ENCODE measurements around the gene STK33.

The STK33 gene

GRCh38 chr11:8374716-8375115, 219.3 kb downstream of the STK33 start:
- H3K36me3 ChIP-seq (ENCODE audit: control insufficient read depth, insufficient read depth, low read length), result no peaks in the 10 kb centered on the region

GRCh38 chr11:8373519-8374432, 220.3 kb downstream of the STK33 start:
- H3K9ac ChIP-seq (ENCODE audit: low read depth, low read length), result no peak overlapping the region
- H3K27me3 ChIP-seq (ENCODE audit: control insufficient read depth, insufficient read depth, low read length), result no peaks in the 10 kb centered on the region
- no peak overlapping the region for H3K4me3 ChIP-seq (ENCODE audit: low read depth, low read length)
- no peak overlapping the region for H3K27ac ChIP-seq (ENCODE audit: low read depth, low read length)
- H3K4me1 ChIP-seq (ENCODE audit: control insufficient read depth, insufficient read depth, low read length), result peaks cover 9% of the 10 kb centered on the region; the same call in 1 of the 2 replicates
- H3K9me3 ChIP-seq (ENCODE audit: control insufficient read depth, insufficient read depth, low read length), result no peaks in the 10 kb centered on the region
- H3K36me3 ChIP-seq (ENCODE audit: control insufficient read depth, insufficient read depth, low read length), result no peaks in the 10 kb centered on the region

More at GRCh38 chr11:8374716-8375115, 219.3 kb downstream of the STK33 start:
- Histone ChIP-seq H3K4me3 (ENCODE audit: low read depth, low read length) (no peak overlapping the region), H3K9me3 (ENCODE audit: control insufficient read depth, insufficient read depth, low read length) (no peaks in the 10 kb centered on the region), H3K27ac (ENCODE audit: low read depth, low read length) (no peak overlapping the region), H3K4me1 (ENCODE audit: control insufficient read depth, insufficient read depth, low read length) (peaks cover 9% of the 10 kb centered on the region; the same call in 1 of the 2 replicates), H3K9ac (ENCODE audit: low read depth, low read length) (no peak overlapping the region), H3K27me3 (ENCODE audit: control insufficient read depth, insufficient read depth, low read length) (no peaks in the 10 kb centered on the region)

GRCh38 chr11:8372641-8373381, 221.2 kb downstream of the STK33 start:
- no peak overlapping the region for H3K27ac ChIP-seq (ENCODE audit: low read depth, low read length)

GRCh38 chr11:8371516-8371884, 222.5 kb downstream of the STK33 start:
- H3K4me1 ChIP-seq (ENCODE audit: control insufficient read depth, insufficient read depth, low read length), result peaks cover 9% of the 10 kb centered on the region; the same call in 1 of the 2 replicates

More at GRCh38 chr11:8372641-8373381, 221.2 kb downstream of the STK33 start:
- Histone ChIP-seq H3K9me3 (ENCODE audit: control insufficient read depth, insufficient read depth, low read length) (no peaks in the 10 kb centered on the region), H3K4me3 (ENCODE audit: low read depth, low read length) (no peak overlapping the region), H3K27me3 (ENCODE audit: control insufficient read depth, insufficient read depth, low read length) (no peaks in the 10 kb centered on the region), H3K4me1 (ENCODE audit: control insufficient read depth, insufficient read depth, low read length) (peaks cover 9% of the 10 kb centered on the region; the same call in 1 of the 2 replicates), H3K36me3 (ENCODE audit: control insufficient read depth, insufficient read depth, low read length) (no peaks in the 10 kb centered on the region), H3K9ac (ENCODE audit: low read depth, low read length) (no peak overlapping the region)

GRCh38 chr11:8370812-8371515, 223.1 kb downstream of the STK33 start:
- no peak overlapping the region for H3K9ac ChIP-seq (ENCODE audit: low read depth, low read length)
- H3K27ac ChIP-seq (ENCODE audit: low read depth, low read length), result no peak overlapping the region
- H3K36me3 ChIP-seq (ENCODE audit: control insufficient read depth, insufficient read depth, low read length), result no peaks in the 10 kb centered on the region
- H3K27me3 ChIP-seq (ENCODE audit: control insufficient read depth, insufficient read depth, low read length), result no peaks in the 10 kb centered on the region
- H3K4me1 ChIP-seq (ENCODE audit: control insufficient read depth, insufficient read depth, low read length), result peaks cover 9% of the 10 kb centered on the region; the same call in 1 of the 2 replicates
- no peaks in the 10 kb centered on the region for H3K9me3 ChIP-seq (ENCODE audit: control insufficient read depth, insufficient read depth, low read length)
- H3K4me3 ChIP-seq (ENCODE audit: low read depth, low read length), result no peak overlapping the region

More at GRCh38 chr11:8371516-8371884, 222.5 kb downstream of the STK33 start:
- Histone ChIP-seq H3K9me3 (ENCODE audit: control insufficient read depth, insufficient read depth, low read length) (no peaks in the 10 kb centered on the region), H3K27me3 (ENCODE audit: control insufficient read depth, insufficient read depth, low read length) (no peaks in the 10 kb centered on the region), H3K27ac (ENCODE audit: low read depth, low read length) (no peak overlapping the region), H3K36me3 (ENCODE audit: control insufficient read depth, insufficient read depth, low read length) (no peaks in the 10 kb centered on the region), H3K9ac (ENCODE audit: low read depth, low read length) (no peak overlapping the region), H3K4me3 (ENCODE audit: low read depth, low read length) (no peak overlapping the region)

DNA sequence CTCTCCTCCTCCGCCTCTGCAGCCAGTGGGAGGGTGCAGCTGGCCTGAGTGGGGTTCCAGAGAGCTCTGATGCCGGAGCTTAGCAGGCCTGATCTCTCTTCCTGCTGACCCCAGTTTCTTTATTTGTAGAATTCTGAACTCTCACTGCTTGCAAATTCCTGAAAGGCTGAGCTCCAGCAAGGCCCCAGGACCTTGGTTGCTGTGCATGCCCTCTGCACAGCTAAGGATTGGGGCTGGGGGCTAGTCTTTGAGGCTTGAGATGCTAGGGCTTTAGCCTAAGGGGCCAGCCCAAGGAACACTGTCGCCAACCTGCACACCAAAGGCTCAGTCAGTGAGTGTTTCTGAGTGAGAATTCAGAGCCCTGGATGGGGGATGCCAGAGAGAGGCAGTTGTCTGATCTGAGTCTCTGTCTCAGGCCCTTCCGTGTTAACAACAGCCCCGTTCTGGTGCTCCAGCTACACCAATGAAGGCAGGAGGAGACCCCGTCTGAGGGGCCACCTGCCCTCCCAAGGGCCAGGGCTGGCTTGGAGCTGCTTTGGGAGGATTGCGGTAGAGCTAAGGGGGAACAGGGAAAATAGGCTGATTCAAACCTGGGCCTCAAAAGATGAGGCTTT, 224.3 kb downstream of the STK33 start:
- Histone ChIP-seq H3K36me3 (ENCODE audit: control insufficient read depth, insufficient read depth, low read length) (no peaks in the 10 kb centered on the region), H3K4me3 (ENCODE audit: low read depth, low read length) (no peak overlapping the region), H3K9ac (ENCODE audit: low read depth, low read length) (no peak overlapping the region), H3K27me3 (ENCODE audit: control insufficient read depth, insufficient read depth, low read length) (no peaks in the 10 kb centered on the region), H3K9me3 (ENCODE audit: control insufficient read depth, insufficient read depth, low read length) (no peaks in the 10 kb centered on the region), H3K4me1 (ENCODE audit: control insufficient read depth, insufficient read depth, low read length) (no peaks in the 10 kb centered on the region), H3K27ac (ENCODE audit: low read depth, low read length) (no peak overlapping the region)

- H3K27ac ChIP-seq (ENCODE audit: low read depth, low read length), result no peak overlapping the region
- no peaks in the 10 kb centered on the region for H3K27me3 ChIP-seq (ENCODE audit: control insufficient read depth, insufficient read depth, low read length)
- no peaks in the 10 kb centered on the region for H3K4me1 ChIP-seq (ENCODE audit: control insufficient read depth, insufficient read depth, low read length)
- H3K36me3 ChIP-seq (ENCODE audit: control insufficient read depth, insufficient read depth, low read length), result no peaks in the 10 kb centered on the region
- H3K9me3 ChIP-seq (ENCODE audit: control insufficient read depth, insufficient read depth, low read length), result no peaks in the 10 kb centered on the region
- H3K9ac ChIP-seq (ENCODE audit: low read depth, low read length), result no peak overlapping the region
- no peak overlapping the region for H3K4me3 ChIP-seq (ENCODE audit: low read depth, low read length)
These were observed 225.3 kb downstream of the STK33 start for GRCh38 chr11:8368772-8369171.

GRCh38 chr11:8368194-8368593, 225.8 kb downstream of the STK33 start:
- no peaks in the 10 kb centered on the region for H3K9me3 ChIP-seq (ENCODE audit: control insufficient read depth, insufficient read depth, low read length)
- no peak overlapping the region for H3K9ac ChIP-seq (ENCODE audit: low read depth, low read length)
- no peak overlapping the region for H3K27ac ChIP-seq (ENCODE audit: low read depth, low read length)
- no peaks in the 10 kb centered on the region for H3K27me3 ChIP-seq (ENCODE audit: control insufficient read depth, insufficient read depth, low read length)
- no peaks in the 10 kb centered on the region for H3K4me1 ChIP-seq (ENCODE audit: control insufficient read depth, insufficient read depth, low read length)
- H3K36me3 ChIP-seq (ENCODE audit: control insufficient read depth, insufficient read depth, low read length), result no peaks in the 10 kb centered on the region
- no peak overlapping the region for H3K4me3 ChIP-seq (ENCODE audit: low read depth, low read length)

DNA sequence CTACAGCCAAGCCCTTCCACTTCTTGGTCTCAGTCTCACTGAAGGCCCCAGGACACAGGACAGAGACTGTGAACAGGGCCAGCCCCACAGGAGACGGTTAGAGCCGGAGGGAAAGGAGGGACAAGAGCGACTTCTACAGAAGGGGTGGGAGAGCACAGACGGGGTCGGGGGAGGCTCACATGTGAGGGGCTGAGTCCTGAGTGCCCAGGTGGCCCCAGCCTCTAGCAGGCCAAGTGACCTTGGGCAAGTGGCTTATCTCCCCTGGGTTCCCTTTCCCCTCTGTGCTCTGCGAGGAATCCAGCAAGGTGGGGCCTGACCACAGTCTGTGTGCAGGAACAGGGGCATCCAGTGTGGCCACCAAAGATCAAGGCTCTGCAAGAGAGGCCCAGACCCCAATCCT, 227.7 kb downstream of the STK33 start:
- Histone ChIP-seq H3K4me1 (ENCODE audit: control insufficient read depth, insufficient read depth, low read length) (no peaks in the 10 kb centered on the region), H3K36me3 (ENCODE audit: control insufficient read depth, insufficient read depth, low read length) (no peaks in the 10 kb centered on the region), H3K9me3 (ENCODE audit: control insufficient read depth, insufficient read depth, low read length) (no peaks in the 10 kb centered on the region), H3K9ac (ENCODE audit: low read depth, low read length) (no peak overlapping the region), H3K4me3 (ENCODE audit: low read depth, low read length) (no peak overlapping the region), H3K27me3 (ENCODE audit: control insufficient read depth, insufficient read depth, low read length) (no peaks in the 10 kb centered on the region), H3K27ac (ENCODE audit: low read depth, low read length) (no peak overlapping the region)

GRCh38 chr11:8365216-8365941, 228.6 kb downstream of the STK33 start:
- Histone ChIP-seq H3K4me1 (ENCODE audit: control insufficient read depth, insufficient read depth, low read length) (no peaks in the 10 kb centered on the region), H3K36me3 (ENCODE audit: control insufficient read depth, insufficient read depth, low read length) (no peaks in the 10 kb centered on the region), H3K9me3 (ENCODE audit: control insufficient read depth, insufficient read depth, low read length) (no peaks in the 10 kb centered on the region), H3K27me3 (ENCODE audit: control insufficient read depth, insufficient read depth, low read length) (no peaks in the 10 kb centered on the region), H3K9ac (ENCODE audit: low read depth, low read length) (no peak overlapping the region), H3K4me3 (ENCODE audit: low read depth, low read length) (no peak overlapping the region), H3K27ac (ENCODE audit: low read depth, low read length) (no peak overlapping the region)

Measured in HUES48 (cell line).